AG09309 (cell line): ENCODE results near the gene WAC.
"Not testable (repeated sequence)": the region's sequence is repeated elsewhere in the genome, so short reads cannot be mapped to it uniquely, and the experiment has no call there.

Source experiments
- DNase-seq: peaks from one replicate; pipeline ENCODE4 v3.0.0-alpha.2; 2010; ENCODE audit warnings: low read depth
- H3K4me3 ChIP-seq: 2 replicates; pipeline ENCODE4 v1.5.1; 2011; ENCODE audit warnings: mild to moderate bottlenecking, low read depth, low read length, moderate library complexity; ENCODE audit not compliant: control insufficient read depth
- TF ChIP-seq, protein P1 (sequence below): IDR thresholded peaks from 2 replicates; pipeline ENCODE4 v1.5.1; 2011; ENCODE audit warnings: mild to moderate bottlenecking, low read depth, low read length, inconsistent platforms; ENCODE audit not compliant: insufficient read depth, control insufficient read depth; ENCODE audit errors: missing control alignments

The WAC gene

DNA sequence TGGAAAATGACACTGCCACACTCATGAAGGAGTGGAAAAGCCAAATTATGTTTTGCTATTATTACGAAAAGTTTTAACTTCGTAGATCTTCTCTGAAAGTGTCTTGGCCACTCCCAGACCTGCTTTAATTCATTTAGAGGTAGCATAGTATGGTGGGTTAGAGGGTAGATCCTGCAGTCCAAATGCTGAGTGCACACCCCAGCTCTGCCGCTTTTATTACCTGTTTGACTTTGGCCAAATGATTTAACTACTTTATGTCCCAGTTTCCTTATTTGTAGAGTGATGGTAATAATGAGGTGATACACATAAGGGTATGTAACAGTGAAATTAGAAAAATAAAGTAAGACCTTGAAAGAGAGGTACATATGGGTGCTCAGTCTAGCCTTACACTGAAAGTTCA lies 23.6 kb upstream of the WAC start:
- H3K4me3 ChIP-seq, result no peak overlapping the region
- TF ChIP-seq, protein P1, sequence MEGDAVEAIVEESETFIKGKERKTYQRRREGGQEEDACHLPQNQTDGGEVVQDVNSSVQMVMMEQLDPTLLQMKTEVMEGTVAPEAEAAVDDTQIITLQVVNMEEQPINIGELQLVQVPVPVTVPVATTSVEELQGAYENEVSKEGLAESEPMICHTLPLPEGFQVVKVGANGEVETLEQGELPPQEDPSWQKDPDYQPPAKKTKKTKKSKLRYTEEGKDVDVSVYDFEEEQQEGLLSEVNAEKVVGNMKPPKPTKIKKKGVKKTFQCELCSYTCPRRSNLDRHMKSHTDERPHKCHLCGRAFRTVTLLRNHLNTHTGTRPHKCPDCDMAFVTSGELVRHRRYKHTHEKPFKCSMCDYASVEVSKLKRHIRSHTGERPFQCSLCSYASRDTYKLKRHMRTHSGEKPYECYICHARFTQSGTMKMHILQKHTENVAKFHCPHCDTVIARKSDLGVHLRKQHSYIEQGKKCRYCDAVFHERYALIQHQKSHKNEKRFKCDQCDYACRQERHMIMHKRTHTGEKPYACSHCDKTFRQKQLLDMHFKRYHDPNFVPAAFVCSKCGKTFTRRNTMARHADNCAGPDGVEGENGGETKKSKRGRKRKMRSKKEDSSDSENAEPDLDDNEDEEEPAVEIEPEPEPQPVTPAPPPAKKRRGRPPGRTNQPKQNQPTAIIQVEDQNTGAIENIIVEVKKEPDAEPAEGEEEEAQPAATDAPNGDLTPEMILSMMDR, result no peak
- no peak for DNase-seq

DNA sequence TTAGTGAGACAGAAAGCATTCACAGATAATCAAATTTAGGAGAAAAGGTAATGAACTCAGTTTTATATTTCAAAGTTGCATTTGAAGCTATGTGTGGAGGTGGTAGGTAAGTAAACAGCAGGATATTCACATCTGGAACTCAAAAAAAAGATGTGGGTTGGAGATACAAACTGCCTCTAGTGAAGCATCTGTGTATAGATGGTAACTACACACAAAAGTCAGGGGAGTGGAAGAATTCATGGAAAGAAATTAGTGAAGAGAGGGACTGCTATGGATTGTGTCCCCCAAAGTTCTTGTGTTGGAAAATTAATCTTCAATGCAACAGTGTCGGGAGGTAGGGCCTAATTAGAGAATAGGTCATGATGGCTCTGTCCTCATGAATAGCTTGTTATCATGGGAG lies 18.3 kb upstream of the WAC start:
- no peak overlapping the region for H3K4me3 ChIP-seq
- no peak for DNase-seq
- TF ChIP-seq, protein P1, result no peak

DNA sequence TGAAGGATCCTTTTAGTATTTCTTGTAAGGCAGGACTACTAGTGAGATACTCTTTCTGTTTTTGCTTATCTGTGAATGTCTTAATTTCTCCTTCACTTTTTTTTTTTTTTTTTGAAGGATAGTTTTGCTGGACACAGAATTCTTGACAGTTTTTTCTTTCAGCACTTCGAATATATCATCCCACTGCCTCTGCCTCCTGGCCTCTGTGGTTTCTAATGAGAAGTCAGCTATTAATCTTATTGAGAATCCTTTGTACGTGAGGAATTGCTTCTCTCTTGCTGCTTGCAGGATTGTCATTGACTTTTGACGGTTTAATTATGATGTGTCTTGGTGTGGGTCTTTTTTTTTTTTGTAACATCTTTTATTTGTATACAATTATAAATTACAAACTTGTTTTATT lies 12.6 kb upstream of the WAC start:
- no peak for DNase-seq
- TF ChIP-seq, protein P1, result no peak
- H3K4me3 ChIP-seq, result no peak overlapping the region

DNA sequence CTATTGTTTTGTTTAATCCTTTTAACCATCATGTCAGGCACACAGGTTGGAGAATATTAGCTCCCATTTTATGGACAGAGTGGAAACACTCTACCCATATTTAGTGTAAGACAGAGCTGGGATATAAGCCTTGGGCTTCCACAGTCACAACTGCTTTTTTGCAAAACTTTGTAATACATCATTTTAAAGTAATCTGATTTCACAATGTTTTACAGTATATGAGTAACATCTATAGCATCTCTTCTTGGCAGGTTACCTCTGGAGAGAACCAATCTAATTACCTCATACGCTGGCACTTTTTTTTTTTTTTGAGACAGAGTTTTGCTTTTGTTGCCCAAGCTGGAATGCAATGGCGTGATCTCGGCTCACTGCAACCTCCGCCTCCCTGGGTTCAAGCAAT lies 12.1 kb upstream of the WAC start:
- H3K4me3 ChIP-seq, result not testable (repeated sequence)
- peak; percentile 52 for DNase-seq

DNA sequence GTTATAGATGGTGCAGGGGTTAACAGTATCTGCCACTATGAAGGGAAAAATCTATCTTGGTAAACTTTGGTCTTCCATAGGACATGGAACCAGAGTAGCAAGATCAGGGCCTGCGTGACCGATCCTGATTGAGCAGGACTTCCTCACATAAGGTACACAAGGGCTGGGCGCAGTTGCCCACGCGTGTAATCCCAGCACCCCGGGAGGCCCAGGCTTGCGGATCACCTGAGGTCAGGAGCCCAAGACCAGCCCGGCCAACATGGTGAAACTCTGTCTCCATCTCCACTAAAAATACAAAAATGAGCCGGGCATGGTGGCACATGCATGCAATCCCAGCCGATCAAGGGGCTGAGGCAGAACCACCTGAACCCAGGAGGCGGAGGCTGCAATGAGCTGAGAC lies 11.0 kb upstream of the WAC start:
- not testable (repeated sequence) for H3K4me3 ChIP-seq, DNase-seq

DNA sequence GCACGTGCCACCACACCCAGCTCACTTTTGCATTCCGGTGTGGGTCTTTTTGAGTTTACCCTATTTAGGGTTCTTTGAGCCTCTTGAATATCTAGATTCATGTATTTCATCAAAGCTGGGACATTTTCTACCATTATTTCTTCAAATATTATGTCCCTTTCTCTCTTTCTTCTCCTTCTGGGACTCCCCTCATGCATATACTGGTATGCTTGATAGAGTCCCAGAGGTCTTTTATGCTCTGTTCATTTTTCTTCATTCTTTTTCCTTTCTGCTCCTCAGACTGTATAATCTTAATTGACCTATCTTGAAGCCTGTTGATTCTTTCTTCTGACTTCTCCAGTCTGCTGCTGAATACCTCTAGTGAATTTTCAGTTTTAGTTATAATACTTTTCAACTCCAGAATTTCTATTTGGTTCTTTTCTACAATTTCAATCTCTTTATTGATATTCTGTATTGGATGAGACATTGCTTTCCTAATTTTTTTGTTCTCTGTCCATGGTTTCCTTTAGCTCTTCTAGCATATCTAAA lies 9.1 kb upstream of the WAC start:
- no peak for DNase-seq
- TF ChIP-seq, protein P1, result no peak
- no peak overlapping the region for H3K4me3 ChIP-seq

DNA sequence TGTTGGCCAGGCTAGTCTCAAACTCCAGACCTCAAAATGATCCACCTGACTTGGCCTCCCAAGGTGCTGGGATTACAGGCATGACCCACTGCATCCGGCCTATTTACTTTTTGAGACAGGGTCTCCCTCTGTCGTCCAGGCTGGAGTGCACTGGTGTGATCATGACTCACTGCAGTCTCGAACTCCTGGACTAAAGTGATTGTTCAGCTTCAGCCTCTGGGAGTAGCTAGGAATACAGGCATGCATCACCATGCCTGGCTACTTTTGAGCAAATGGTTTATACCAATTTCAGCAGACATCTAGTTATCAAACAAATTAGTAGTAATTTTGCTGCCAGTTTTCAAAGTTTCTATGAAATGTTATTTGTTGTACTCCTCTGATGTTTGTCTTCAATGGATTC lies 2.2 kb upstream of the WAC start:
- H3K4me3 ChIP-seq, result no peak overlapping the region
- TF ChIP-seq, protein P1, result no peak
- DNase-seq, result no peak

DNA sequence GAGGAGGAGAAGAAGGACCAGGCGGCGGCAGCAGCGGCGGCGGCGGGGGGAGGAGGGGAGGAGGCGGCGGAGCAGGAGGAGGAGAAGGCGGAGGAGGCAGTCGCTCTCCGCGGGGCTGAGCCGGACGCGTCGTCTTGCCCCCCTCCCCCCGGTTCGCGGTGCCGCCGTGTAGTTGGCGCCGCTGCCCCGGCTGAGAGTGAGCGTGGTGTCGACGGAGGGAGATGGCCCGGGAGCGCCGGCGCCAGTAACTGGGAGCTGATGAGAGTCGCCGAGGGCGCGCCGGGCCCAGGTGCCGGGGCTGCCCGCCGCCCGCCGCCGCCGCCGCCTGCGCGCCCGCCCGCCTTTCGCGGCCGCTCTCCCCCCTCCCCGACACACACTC lies 257 bp downstream of the WAC start:
- H3K4me3 ChIP-seq, result peak overlapping the region; percentile 55

More for the DNA sequence above, 257 bp downstream of the WAC start:
- no peak for DNase-seq
- TF ChIP-seq, protein P1, result no peak
